ENCODE data around the gene GPC6.

DNA sequence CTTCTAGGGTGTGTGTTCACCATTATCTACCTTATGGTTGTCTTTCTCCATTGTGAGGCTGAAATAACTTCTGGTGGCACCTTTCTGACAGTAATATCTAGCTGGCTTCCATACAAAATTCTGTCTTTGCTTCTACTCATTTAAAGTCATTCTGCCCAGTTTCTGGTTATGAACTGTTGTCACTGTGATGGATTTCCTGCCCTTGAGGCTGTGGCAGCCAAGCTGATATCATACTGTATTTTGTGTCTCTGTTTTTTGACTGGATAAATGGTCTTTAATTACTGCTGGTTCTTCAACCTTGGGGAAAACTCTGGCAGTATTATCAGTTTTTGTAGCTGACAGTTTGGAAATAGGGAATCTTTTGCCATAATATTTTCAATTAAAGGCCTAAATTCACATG, 233.4 kb downstream of the GPC6 start:
- TF ChIP-seq POLR2A (IDR thresholded peaks at IDR 0.05) = no peak
- TF ChIP-seq, protein P1, sequence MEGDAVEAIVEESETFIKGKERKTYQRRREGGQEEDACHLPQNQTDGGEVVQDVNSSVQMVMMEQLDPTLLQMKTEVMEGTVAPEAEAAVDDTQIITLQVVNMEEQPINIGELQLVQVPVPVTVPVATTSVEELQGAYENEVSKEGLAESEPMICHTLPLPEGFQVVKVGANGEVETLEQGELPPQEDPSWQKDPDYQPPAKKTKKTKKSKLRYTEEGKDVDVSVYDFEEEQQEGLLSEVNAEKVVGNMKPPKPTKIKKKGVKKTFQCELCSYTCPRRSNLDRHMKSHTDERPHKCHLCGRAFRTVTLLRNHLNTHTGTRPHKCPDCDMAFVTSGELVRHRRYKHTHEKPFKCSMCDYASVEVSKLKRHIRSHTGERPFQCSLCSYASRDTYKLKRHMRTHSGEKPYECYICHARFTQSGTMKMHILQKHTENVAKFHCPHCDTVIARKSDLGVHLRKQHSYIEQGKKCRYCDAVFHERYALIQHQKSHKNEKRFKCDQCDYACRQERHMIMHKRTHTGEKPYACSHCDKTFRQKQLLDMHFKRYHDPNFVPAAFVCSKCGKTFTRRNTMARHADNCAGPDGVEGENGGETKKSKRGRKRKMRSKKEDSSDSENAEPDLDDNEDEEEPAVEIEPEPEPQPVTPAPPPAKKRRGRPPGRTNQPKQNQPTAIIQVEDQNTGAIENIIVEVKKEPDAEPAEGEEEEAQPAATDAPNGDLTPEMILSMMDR (IDR thresholded peaks at IDR 0.05 in 8 of 11, conservative IDR thresholded peaks at IDR 0.05 in 3 of 11) = no peak
- no peak for TF ChIP-seq POLR2AphosphoS5 (IDR thresholded peaks at IDR 0.05)
